Liver (tissue), 9 donors: Measurements from ENCODE around the gene ASCL2. TPM values are rescaled to one million over a fixed set of nuclear protein-coding genes. Genes with fewer than 3 reads are reported as not detected.

Source experiments
- DNase-seq: peaks from one replicate; pipeline ENCODE4 v3.0.0-alpha.2; 2017; ENCODE audit warnings: low spot score
- H3K27ac ChIP-seq, 2 donors: one replicate each; pipeline ENCODE4 v1.7.0; 2013; ENCODE audit warnings: inconsistent platforms in 2 of 2, low read length in 2 of 2, control low read depth in 1 of 2, low read depth in 1 of 2, mild to moderate bottlenecking in 1 of 2
- H3K27me3 ChIP-seq, 4 donors: one replicate each; pipeline versions ENCODE4 v1.6.1 to v1.7.0; 2013; ENCODE audit warnings: low read length in 3 of 4, inconsistent platforms in 1 of 4, mild to moderate bottlenecking in 1 of 4, moderate library complexity in 1 of 4; ENCODE audit not compliant: control insufficient read depth in 4 of 4, insufficient read depth in 4 of 4
- H3K36me3 ChIP-seq, 4 donors: one replicate each; pipeline versions ENCODE4 v1.6.1 to v1.7.0; 2013; ENCODE audit warnings: low read length in 3 of 4, mild to moderate bottlenecking in 3 of 4, low read depth in 1 of 4, moderate library complexity in 1 of 4; ENCODE audit not compliant: control insufficient read depth in 4 of 4, insufficient read depth in 3 of 4
- H3K4me1 ChIP-seq, 4 donors: one replicate each; pipeline versions ENCODE4 v1.6.1 to v1.7.0; 2013; ENCODE audit warnings: low read length in 3 of 4, mild to moderate bottlenecking in 3 of 4, moderate library complexity in 1 of 4; ENCODE audit not compliant: control insufficient read depth in 4 of 4, insufficient read depth in 4 of 4
- H3K4me3 ChIP-seq, 3 donors: one replicate each; pipeline versions ENCODE4 v1.6.1 to v1.7.0; 2013; ENCODE audit warnings: low read length in 3 of 3, control low read depth in 1 of 3, low read depth in 1 of 3, mild to moderate bottlenecking in 1 of 3
- H3K9ac ChIP-seq, 2 donors: one replicate each; pipeline ENCODE4 v1.7.0; 2013; ENCODE audit warnings: low read length in 2 of 2, mild to moderate bottlenecking in 2 of 2, moderate library complexity in 2 of 2, control low read depth in 1 of 2, low read depth in 1 of 2
- H3K9me3 ChIP-seq, 4 donors: one replicate each; pipeline versions ENCODE4 v1.6.1 to v1.7.0; 2013; ENCODE audit warnings: low read length in 3 of 4; ENCODE audit not compliant: control insufficient read depth in 4 of 4
- EGR1 ChIP-seq, 2 donors: IDR thresholded peaks; 2 replicates each; pipeline ENCODE4 v1.6.1; 2016 to 2018; ENCODE audit warnings: antibody characterized with exemption in 2 of 2, low read depth in 2 of 2
- FOXA1 ChIP-seq: IDR thresholded peaks from 2 replicates; pipeline ENCODE4 v1.6.1; 2016; ENCODE audit warnings: antibody characterized with exemption
- FOXA2 ChIP-seq: IDR thresholded peaks from 2 replicates; pipeline ENCODE4 v1.6.1; 2016; ENCODE audit warnings: antibody characterized with exemption
- GABPA ChIP-seq, 2 donors: IDR thresholded peaks in 1 of 2; conservative IDR thresholded peaks in 1 of 2; 2 replicates each; pipeline ENCODE4 v1.6.1; 2016; ENCODE audit warnings: antibody characterized with exemption in 2 of 2, mild to moderate bottlenecking in 1 of 2, moderate library complexity in 1 of 2
- HNF4A ChIP-seq, 2 donors: conservative IDR thresholded peaks; 2 replicates each; pipeline ENCODE4 v1.6.1; 2016; ENCODE audit warnings: antibody characterized with exemption in 2 of 2, mild to moderate bottlenecking in 2 of 2
- HNF4G ChIP-seq: IDR thresholded peaks from 2 replicates; pipeline ENCODE4 v1.6.1; 2016; ENCODE audit warnings: antibody characterized with exemption
- JUND ChIP-seq, 2 donors: IDR thresholded peaks; 2 replicates each; pipeline ENCODE4 v1.6.1; 2016; ENCODE audit warnings: antibody characterized with exemption in 2 of 2
- NR2F2 ChIP-seq: IDR thresholded peaks from 2 replicates; pipeline ENCODE4 v1.6.1; 2016; ENCODE audit warnings: antibody characterized with exemption
- RAD21 ChIP-seq, 2 donors: IDR thresholded peaks; 2 replicates each; pipeline ENCODE4 v1.6.1; 2016; ENCODE audit warnings: antibody characterized with exemption in 2 of 2, mild to moderate bottlenecking in 2 of 2
- REST ChIP-seq: IDR thresholded peaks from 2 replicates; pipeline ENCODE4 v1.6.1; 2016; ENCODE audit warnings: antibody characterized with exemption, mild to moderate bottlenecking
- RXRA ChIP-seq, 2 donors: IDR thresholded peaks; 2 replicates each; pipeline ENCODE4 v1.6.1; 2017 to 2018; ENCODE audit warnings: antibody characterized with exemption in 2 of 2, mild to moderate bottlenecking in 1 of 2
- SP1 ChIP-seq: IDR thresholded peaks from 2 replicates; pipeline ENCODE4 v1.6.1; 2018; ENCODE audit warnings: antibody characterized with exemption, mild to moderate bottlenecking
- TAF1 ChIP-seq: conservative IDR thresholded peaks from 2 replicates; pipeline ENCODE4 v1.6.1; 2016; ENCODE audit warnings: antibody characterized with exemption, mild to moderate bottlenecking
- YY1 ChIP-seq: IDR thresholded peaks from 2 replicates; pipeline ENCODE4 v1.6.1; 2016; ENCODE audit warnings: antibody characterized with exemption, mild to moderate bottlenecking
- WGBS: extraction: QIAGEN DNeasy Blood & Tissue Kit; methylation state at CpG from one replicate; pipeline ENCODE4 v1.1.7; 2013; 5-methylcytosine and 5-hydroxymethylcytosine counted together
- polyA plus RNA-seq, 2 donors: library from polyadenylated mRNA; stranded (reverse) in 1 of 2; unstranded in 1 of 2; fragments of 200-250 nt in 1 of 2; fragments of >200 nt in 1 of 2; fragmentation: Nextera tagmentation in 1 of 2; extraction: Ambion mirVana in 1 of 2; gene quantifications; one replicate each; pipeline versions ENCODE4 v1.2.1 to v1.2.3, GENCODE V29; 2013 to 2015
- total RNA-seq, 2 donors: library from RNA; depleted of rRNA; stranded (reverse); fragments of >200 nt; gene quantifications; one replicate each; pipeline ENCODE4 v1.2.3, GENCODE V29; 2014
- TF ChIP-seq, protein P1 (sequence below): IDR thresholded peaks from 2 replicates; pipeline ENCODE4 v1.6.1; 2016; ENCODE audit warnings: antibody characterized with exemption
- TF ChIP-seq, protein P2 (sequence below): fragments of 150-350 bp; IDR thresholded peaks from 2 replicates; pipeline ENCODE4 v1.5.1; 2017; ENCODE audit warnings: improper control_type of control experiment, low read depth, low read length; ENCODE audit not compliant: missing input control
- TF ChIP-seq, protein P3 (sequence below): IDR thresholded peaks from 2 replicates; pipeline ENCODE4 v1.6.1; 2016; ENCODE audit warnings: antibody characterized with exemption
- TF ChIP-seq, protein P4 (sequence below): IDR thresholded peaks from 2 replicates; pipeline ENCODE4 v1.6.1; 2016; ENCODE audit warnings: antibody characterized with exemption
- donor health status: healthy.
- donor health status: healthy.
- donor health status: healthy.
- donor health status: healthy.
- donor health status: healthy.

Gene ASCL2
- total and polyA plus RNA-seq, 4 donors, result 0.17 to 0.47 (median 0.32) TPM

- 93% methylated on average over 17 of the region's 17 CpGs for WGBS
- H3K27ac ChIP-seq, result no peak overlapping the region
- H3K27me3 ChIP-seq, result no peaks in the 10 kb centered on the region
- H3K4me3 ChIP-seq, result no peak overlapping the region
- DNase-seq, result no peak
- peaks cover 14 to 37% (median 28%) of the 10 kb centered on the region in 4 donors for H3K4me1 ChIP-seq
- H3K9ac ChIP-seq, result no peak overlapping the region
- H3K9me3 ChIP-seq, result no peaks in the 10 kb centered on the region
- H3K36me3 ChIP-seq, result no peaks in the 10 kb centered on the region
- TF ChIP-seq FOXA1, result no peak
- no peak for TF ChIP-seq FOXA2
- TF ChIP-seq TAF1, result no peak
- TF ChIP-seq, protein P1, sequence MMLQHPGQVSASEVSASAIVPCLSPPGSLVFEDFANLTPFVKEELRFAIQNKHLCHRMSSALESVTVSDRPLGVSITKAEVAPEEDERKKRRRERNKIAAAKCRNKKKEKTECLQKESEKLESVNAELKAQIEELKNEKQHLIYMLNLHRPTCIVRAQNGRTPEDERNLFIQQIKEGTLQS, result no peak
- no peak for TF ChIP-seq RAD21 (IDR thresholded peaks at IDR 0.05)
- TF ChIP-seq, protein P2, sequence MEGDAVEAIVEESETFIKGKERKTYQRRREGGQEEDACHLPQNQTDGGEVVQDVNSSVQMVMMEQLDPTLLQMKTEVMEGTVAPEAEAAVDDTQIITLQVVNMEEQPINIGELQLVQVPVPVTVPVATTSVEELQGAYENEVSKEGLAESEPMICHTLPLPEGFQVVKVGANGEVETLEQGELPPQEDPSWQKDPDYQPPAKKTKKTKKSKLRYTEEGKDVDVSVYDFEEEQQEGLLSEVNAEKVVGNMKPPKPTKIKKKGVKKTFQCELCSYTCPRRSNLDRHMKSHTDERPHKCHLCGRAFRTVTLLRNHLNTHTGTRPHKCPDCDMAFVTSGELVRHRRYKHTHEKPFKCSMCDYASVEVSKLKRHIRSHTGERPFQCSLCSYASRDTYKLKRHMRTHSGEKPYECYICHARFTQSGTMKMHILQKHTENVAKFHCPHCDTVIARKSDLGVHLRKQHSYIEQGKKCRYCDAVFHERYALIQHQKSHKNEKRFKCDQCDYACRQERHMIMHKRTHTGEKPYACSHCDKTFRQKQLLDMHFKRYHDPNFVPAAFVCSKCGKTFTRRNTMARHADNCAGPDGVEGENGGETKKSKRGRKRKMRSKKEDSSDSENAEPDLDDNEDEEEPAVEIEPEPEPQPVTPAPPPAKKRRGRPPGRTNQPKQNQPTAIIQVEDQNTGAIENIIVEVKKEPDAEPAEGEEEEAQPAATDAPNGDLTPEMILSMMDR, result no peak
- TF ChIP-seq REST, result no peak
- TF ChIP-seq, protein P3, sequence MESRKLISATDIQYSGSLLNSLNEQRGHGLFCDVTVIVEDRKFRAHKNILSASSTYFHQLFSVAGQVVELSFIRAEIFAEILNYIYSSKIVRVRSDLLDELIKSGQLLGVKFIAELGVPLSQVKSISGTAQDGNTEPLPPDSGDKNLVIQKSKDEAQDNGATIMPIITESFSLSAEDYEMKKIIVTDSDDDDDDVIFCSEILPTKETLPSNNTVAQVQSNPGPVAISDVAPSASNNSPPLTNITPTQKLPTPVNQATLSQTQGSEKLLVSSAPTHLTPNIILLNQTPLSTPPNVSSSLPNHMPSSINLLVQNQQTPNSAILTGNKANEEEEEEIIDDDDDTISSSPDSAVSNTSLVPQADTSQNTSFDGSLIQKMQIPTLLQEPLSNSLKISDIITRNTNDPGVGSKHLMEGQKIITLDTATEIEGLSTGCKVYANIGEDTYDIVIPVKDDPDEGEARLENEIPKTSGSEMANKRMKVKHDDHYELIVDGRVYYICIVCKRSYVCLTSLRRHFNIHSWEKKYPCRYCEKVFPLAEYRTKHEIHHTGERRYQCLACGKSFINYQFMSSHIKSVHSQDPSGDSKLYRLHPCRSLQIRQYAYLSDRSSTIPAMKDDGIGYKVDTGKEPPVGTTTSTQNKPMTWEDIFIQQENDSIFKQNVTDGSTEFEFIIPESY, result no peak
- no peak for TF ChIP-seq YY1
- TF ChIP-seq HNF4G, result no peak
- TF ChIP-seq RXRA (IDR thresholded peaks at IDR 0.05), result no peak
- TF ChIP-seq JUND (IDR thresholded peaks at IDR 0.05), result no peak
- TF ChIP-seq, protein P4, sequence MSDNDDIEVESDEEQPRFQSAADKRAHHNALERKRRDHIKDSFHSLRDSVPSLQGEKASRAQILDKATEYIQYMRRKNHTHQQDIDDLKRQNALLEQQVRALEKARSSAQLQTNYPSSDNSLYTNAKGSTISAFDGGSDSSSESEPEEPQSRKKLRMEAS, result no peak
- no peak for TF ChIP-seq SP1
- TF ChIP-seq GABPA (IDR thresholded peaks at IDR 0.05 in 1 of 2, conservative IDR thresholded peaks at IDR 0.05 in 1 of 2), result no peak
- TF ChIP-seq EGR1 (IDR thresholded peaks at IDR 0.05; ENCODE audit: low read depth in 2 of 2), result no peak
- no peak for TF ChIP-seq HNF4A (conservative IDR thresholded peaks at IDR 0.05)
- TF ChIP-seq NR2F2, result no peak
Observed at GRCh38 chr11:2317354-2318050, 47.1 kb upstream of the ASCL2 start.
